ENCODE measurements around the gene TCHH.

Gene TCHH

DNA sequence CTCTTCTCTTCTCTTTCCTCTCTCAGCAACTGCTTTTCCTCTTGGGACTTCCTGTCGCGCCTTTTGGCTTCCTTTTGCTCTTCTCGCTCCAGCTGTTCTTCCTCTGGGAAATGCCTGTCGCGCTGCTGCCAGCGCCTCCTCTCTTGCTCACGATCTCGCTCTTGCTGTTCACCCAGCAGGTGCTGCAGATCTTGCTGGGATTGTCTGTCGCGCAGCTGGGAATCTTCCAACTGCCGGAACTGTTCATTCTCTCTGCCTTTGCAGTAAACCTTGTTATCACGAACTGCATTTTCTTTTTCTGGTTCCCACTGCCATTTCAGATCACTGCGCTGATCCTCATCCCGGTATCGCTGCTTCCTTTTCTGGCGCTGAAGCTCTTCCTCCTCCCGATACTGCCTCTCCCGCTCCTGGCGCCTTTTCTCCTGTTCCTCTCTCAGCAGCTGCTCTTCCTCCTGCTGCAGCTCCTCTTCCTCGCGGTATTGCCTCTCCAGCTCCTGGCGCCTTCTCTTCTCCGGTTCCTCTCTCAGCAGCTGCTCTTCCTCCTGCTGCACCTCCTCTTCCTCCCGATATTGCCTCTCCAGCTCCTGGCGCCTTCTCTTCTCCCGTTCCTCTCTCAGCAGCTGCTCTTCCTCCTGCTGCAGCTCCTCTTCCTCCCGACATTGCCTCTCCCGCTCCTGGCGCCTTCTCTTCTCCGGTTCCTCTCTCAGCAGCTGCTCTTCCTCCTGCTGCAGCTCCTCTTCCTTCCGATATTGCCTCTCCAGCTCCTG, 5.8 kb downstream of the TCHH start:
- H3K4me2 ChIP-seq (ENCODE audit: low read length): no peak overlapping the region
- H3K9ac ChIP-seq (ENCODE audit: low read length): no peak overlapping the region
- H3K27me3 ChIP-seq (ENCODE audit: low read depth, low read length): peaks cover 16% of the 10 kb centered on the region
- H3K4me3 ChIP-seq (ENCODE audit: low read length): no peak overlapping the region
- TF ChIP-seq, protein P1, sequence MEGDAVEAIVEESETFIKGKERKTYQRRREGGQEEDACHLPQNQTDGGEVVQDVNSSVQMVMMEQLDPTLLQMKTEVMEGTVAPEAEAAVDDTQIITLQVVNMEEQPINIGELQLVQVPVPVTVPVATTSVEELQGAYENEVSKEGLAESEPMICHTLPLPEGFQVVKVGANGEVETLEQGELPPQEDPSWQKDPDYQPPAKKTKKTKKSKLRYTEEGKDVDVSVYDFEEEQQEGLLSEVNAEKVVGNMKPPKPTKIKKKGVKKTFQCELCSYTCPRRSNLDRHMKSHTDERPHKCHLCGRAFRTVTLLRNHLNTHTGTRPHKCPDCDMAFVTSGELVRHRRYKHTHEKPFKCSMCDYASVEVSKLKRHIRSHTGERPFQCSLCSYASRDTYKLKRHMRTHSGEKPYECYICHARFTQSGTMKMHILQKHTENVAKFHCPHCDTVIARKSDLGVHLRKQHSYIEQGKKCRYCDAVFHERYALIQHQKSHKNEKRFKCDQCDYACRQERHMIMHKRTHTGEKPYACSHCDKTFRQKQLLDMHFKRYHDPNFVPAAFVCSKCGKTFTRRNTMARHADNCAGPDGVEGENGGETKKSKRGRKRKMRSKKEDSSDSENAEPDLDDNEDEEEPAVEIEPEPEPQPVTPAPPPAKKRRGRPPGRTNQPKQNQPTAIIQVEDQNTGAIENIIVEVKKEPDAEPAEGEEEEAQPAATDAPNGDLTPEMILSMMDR (IDR thresholded peaks at IDR 0.05; ENCODE audit: low read depth, low read length): no peak
- TF ChIP-seq EZH2phosphoT487 (IDR thresholded peaks at IDR 0.05; ENCODE audit: low read depth): no peak
- H2AFZ ChIP-seq (ENCODE audit: low read depth, low read length): no peak overlapping the region
- no peaks in the 10 kb centered on the region for H4K20me1 ChIP-seq (ENCODE audit: insufficient read depth, low read length)
- H3K79me2 ChIP-seq (ENCODE audit: low read length): no peaks in the 10 kb centered on the region
- H3K4me1 ChIP-seq (ENCODE audit: low read length): no peaks in the 10 kb centered on the region
- H3K27ac ChIP-seq (ENCODE audit: low read length): no peak overlapping the region
- H3K36me3 ChIP-seq (replicated peaks; ENCODE audit: low read depth, low read length): no peaks in the 10 kb centered on the region
- peaks cover 18% of the 10 kb centered on the region; the same call in 1 of the 2 replicates for H3K9me3 ChIP-seq (ENCODE audit: insufficient read depth, low read length)

GRCh38 chr1:152108882-152109222, 6.4 kb downstream of the TCHH start:
- Histone ChIP-seq H3K4me1 (ENCODE audit: low read length) (no peaks in the 10 kb centered on the region), H3K79me2 (ENCODE audit: low read length) (no peaks in the 10 kb centered on the region), H2AFZ (ENCODE audit: low read depth, low read length) (no peak overlapping the region), H3K4me3 (ENCODE audit: low read length) (no peak overlapping the region), H3K9me3 (ENCODE audit: insufficient read depth, low read length) (peaks cover 18% of the 10 kb centered on the region; the same call in 1 of the 2 replicates), H3K27me3 (ENCODE audit: low read depth, low read length) (peaks cover 12% of the 10 kb centered on the region), H3K36me3 (replicated peaks; ENCODE audit: low read depth, low read length) (no peaks in the 10 kb centered on the region), H3K9ac (ENCODE audit: low read length) (no peak overlapping the region), H3K4me2 (ENCODE audit: low read length) (no peak overlapping the region), H4K20me1 (ENCODE audit: insufficient read depth, low read length) (no peaks in the 10 kb centered on the region), H3K27ac (ENCODE audit: low read length) (no peak overlapping the region)
- TF ChIP-seq EZH2phosphoT487 (IDR thresholded peaks at IDR 0.05; ENCODE audit: low read depth): no peak
- TF ChIP-seq, protein P1 (IDR thresholded peaks at IDR 0.05; ENCODE audit: low read depth, low read length): no peak

GRCh38 chr1:152107984-152108881, 7.0 kb downstream of the TCHH start:
- no peak overlapping the region for H3K9ac ChIP-seq (ENCODE audit: low read length)
- H3K9me3 ChIP-seq (ENCODE audit: insufficient read depth, low read length): peaks cover 13% of the 10 kb centered on the region; the same call in 1 of the 2 replicates
- H3K27ac ChIP-seq (ENCODE audit: low read length): no peak overlapping the region
- no peaks in the 10 kb centered on the region for H3K4me1 ChIP-seq (ENCODE audit: low read length)
- H2AFZ ChIP-seq (ENCODE audit: low read depth, low read length): no peak overlapping the region
- H3K27me3 ChIP-seq (ENCODE audit: low read depth, low read length): peaks cover 6% of the 10 kb centered on the region
- no peak overlapping the region for H3K4me3 ChIP-seq (ENCODE audit: low read length)
- TF ChIP-seq, protein P1 (IDR thresholded peaks at IDR 0.05; ENCODE audit: low read depth, low read length): no peak
- no peak for TF ChIP-seq EZH2phosphoT487 (IDR thresholded peaks at IDR 0.05; ENCODE audit: low read depth)
- no peak overlapping the region for H3K4me2 ChIP-seq (ENCODE audit: low read length)
- H3K36me3 ChIP-seq (replicated peaks; ENCODE audit: low read depth, low read length): no peaks in the 10 kb centered on the region
- H4K20me1 ChIP-seq (ENCODE audit: insufficient read depth, low read length): no peaks in the 10 kb centered on the region
- H3K79me2 ChIP-seq (ENCODE audit: low read length): no peaks in the 10 kb centered on the region

All from OCI-LY3 (cell line).